Loucy (cell line): ENCODE data around the gene SLC4A9.

Experiments used
- EZH2phosphoT487 ChIP-seq: fragments of 200-600 bp; IDR thresholded peaks from 2 replicates; pipeline ENCODE4 v1.6.1; 2018; ENCODE audit warnings: antibody characterized with exemption, mild to moderate bottlenecking, moderate library complexity, borderline replicate concordance
- TF ChIP-seq, protein P1 (sequence below): fragments of 200-600 bp; sonication (generic); conservative IDR thresholded peaks from 2 replicates; pipeline ENCODE4 v1.5.1; 2014; ENCODE audit warnings: mild to moderate bottlenecking, antibody characterized with exemption, low read length

DNA sequence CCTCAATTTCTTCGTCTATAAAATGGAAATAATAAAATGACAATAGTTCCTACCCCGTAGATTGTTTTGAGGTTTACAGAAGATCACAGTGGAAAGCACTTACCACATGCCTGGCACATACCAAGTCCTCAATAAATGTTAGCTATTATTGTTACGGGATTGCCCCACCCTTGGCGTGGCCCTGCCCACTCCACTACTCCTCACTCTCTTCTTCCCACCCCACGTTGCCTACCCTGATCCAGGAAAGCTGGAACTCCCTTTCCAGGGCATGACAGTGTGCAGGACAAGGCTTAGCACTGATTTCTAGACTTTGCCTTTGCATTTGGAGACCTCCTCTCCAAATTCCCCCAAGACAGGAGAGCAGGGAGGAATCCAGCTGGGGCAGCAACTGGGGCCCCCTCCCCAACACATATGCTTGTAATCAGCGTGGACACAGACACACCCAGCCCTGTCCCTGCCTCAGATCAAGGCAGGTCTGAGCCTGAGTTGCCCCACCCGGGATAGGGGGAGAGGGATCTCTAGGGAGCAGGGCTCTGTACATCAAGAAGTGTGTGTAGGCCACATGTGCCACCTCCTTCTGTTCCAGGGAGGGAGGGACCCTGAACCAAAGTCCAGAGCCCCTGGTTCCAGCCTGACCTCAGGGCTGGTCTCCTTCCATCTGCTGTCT lies 6.7 kb downstream of the SLC4A9 start:
- TF ChIP-seq, protein P1, sequence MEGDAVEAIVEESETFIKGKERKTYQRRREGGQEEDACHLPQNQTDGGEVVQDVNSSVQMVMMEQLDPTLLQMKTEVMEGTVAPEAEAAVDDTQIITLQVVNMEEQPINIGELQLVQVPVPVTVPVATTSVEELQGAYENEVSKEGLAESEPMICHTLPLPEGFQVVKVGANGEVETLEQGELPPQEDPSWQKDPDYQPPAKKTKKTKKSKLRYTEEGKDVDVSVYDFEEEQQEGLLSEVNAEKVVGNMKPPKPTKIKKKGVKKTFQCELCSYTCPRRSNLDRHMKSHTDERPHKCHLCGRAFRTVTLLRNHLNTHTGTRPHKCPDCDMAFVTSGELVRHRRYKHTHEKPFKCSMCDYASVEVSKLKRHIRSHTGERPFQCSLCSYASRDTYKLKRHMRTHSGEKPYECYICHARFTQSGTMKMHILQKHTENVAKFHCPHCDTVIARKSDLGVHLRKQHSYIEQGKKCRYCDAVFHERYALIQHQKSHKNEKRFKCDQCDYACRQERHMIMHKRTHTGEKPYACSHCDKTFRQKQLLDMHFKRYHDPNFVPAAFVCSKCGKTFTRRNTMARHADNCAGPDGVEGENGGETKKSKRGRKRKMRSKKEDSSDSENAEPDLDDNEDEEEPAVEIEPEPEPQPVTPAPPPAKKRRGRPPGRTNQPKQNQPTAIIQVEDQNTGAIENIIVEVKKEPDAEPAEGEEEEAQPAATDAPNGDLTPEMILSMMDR = no peak
- no peak for TF ChIP-seq EZH2phosphoT487
